SH-SY5Y (cell line): ENCODE data around the gene KIF5A.

Experiments used
- GATA2 ChIP-seq: IDR thresholded peaks from 2 replicates; pipeline ENCODE4 v1.6.1; 2011; ENCODE audit warnings: mild to moderate bottlenecking, low read depth, low read length
- GATA3 ChIP-seq: IDR thresholded peaks from 2 replicates; pipeline ENCODE4 v1.6.1; 2011; ENCODE audit warnings: low read depth, mild to moderate bottlenecking, low read length, moderate library complexity

KIF5A gene

GRCh38 chr12:57554897-57555296, 5.1 kb downstream of the KIF5A start:
- TF ChIP-seq GATA2, result no peak
- no peak for TF ChIP-seq GATA3

GRCh38 chr12:57558864-57559263, 9.0 kb downstream of the KIF5A start:
- TF ChIP-seq GATA3 (no peak), GATA2 (no peak)

- TF ChIP-seq GATA2 (no peak), GATA3 (no peak)
Observed at GRCh38 chr12:57560516-57560915, 10.7 kb downstream of the KIF5A start.

- TF ChIP-seq GATA2 (no peak), GATA3 (no peak)
Observed at GRCh38 chr12:57563358-57563757, 13.5 kb downstream of the KIF5A start.

- TF ChIP-seq GATA2 (no peak), GATA3 (no peak)
Observed at GRCh38 chr12:57564178-57564740, 14.4 kb downstream of the KIF5A start.

- TF ChIP-seq GATA3 (no peak), GATA2 (no peak)
Observed at GRCh38 chr12:57568838-57569237, 19.0 kb downstream of the KIF5A start.

- no peak for TF ChIP-seq GATA3
- TF ChIP-seq GATA2, result no peak
Observed at GRCh38 chr12:57569858-57570257, 20.0 kb downstream of the KIF5A start.

- TF ChIP-seq GATA3, result no peak
- no peak for TF ChIP-seq GATA2
Observed at GRCh38 chr12:57571926-57572762, 22.3 kb downstream of the KIF5A start.

- TF ChIP-seq GATA3, result no peak
- TF ChIP-seq GATA2, result no peak
Observed at GRCh38 chr12:57574795-57575194, 25.0 kb downstream of the KIF5A start.

GRCh38 chr12:57575771-57576612, 26.1 kb downstream of the KIF5A start:
- TF ChIP-seq GATA3, result no peak
- TF ChIP-seq GATA2, result no peak

- no peak for TF ChIP-seq GATA2
- TF ChIP-seq GATA3, result no peak
Observed at GRCh38 chr12:57576613-57577160, 26.8 kb downstream of the KIF5A start.

GRCh38 chr12:57577981-57578758, 28.3 kb downstream of the KIF5A start:
- TF ChIP-seq GATA3 (no peak), GATA2 (no peak)

- TF ChIP-seq GATA2 (no peak), GATA3 (no peak)
Observed at GRCh38 chr12:57579011-57579410, 29.2 kb downstream of the KIF5A start.

GRCh38 chr12:57579677-57580465, 30.0 kb downstream of the KIF5A start:
- TF ChIP-seq GATA3 (no peak), GATA2 (no peak)
